SU-DHL-6 (cell line): Measurements from ENCODE around the gene MYH6.

Experiments
- EZH2phosphoT487 ChIP-seq: fragments of 200-600 bp; sonication (generic), shearing (Covaris generic); conservative IDR thresholded peaks from 2 replicates; pipeline ENCODE4 v1.6.1; 2018; ENCODE audit warnings: mild to moderate bottlenecking, antibody characterized with exemption, low read length, moderate library complexity, mixed read lengths
- TF ChIP-seq, protein P1 (sequence below): fragments of 200-600 bp; sonication (generic); IDR thresholded peaks from one replicate; pipeline ENCODE4 v1.5.1; 2017; ENCODE audit warnings: antibody characterized with exemption, mild to moderate bottlenecking, low read length, moderate library complexity; ENCODE audit not compliant: insufficient read depth, poor library complexity, severe bottlenecking

DNA sequence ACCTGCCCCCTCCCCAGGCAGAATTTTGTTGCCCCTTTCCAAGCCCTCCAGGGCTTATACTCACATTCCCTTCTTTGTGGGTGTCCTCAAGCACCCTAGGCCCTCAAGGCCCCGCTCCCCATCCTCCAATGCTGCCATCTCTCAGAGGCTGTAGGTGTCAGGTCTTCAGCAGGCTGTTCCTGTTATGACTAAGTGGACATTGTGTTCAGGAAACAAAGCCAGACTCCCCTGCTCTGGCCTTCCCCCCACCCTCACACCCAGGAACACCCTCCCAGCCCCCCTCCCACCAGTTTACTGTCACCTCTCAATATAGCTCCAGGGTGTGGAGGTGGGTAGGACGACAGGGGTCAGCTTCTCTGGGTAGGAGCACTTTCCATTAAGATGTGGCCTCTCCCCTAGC lies 1.4 kb upstream of the MYH6 start:
- TF ChIP-seq, protein P1, sequence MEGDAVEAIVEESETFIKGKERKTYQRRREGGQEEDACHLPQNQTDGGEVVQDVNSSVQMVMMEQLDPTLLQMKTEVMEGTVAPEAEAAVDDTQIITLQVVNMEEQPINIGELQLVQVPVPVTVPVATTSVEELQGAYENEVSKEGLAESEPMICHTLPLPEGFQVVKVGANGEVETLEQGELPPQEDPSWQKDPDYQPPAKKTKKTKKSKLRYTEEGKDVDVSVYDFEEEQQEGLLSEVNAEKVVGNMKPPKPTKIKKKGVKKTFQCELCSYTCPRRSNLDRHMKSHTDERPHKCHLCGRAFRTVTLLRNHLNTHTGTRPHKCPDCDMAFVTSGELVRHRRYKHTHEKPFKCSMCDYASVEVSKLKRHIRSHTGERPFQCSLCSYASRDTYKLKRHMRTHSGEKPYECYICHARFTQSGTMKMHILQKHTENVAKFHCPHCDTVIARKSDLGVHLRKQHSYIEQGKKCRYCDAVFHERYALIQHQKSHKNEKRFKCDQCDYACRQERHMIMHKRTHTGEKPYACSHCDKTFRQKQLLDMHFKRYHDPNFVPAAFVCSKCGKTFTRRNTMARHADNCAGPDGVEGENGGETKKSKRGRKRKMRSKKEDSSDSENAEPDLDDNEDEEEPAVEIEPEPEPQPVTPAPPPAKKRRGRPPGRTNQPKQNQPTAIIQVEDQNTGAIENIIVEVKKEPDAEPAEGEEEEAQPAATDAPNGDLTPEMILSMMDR = no peak
- no peak for TF ChIP-seq EZH2phosphoT487
